Neural cell (in vitro differentiated cells): ENCODE measurements around the gene LRRTM2. TPM values are rescaled to one million over a fixed set of nuclear protein-coding genes. Genes with fewer than 3 reads are reported as not detected.

Experiments used
- H2AFZ ChIP-seq: fragments of 200-600, 300-800 bp; sonication (generic), shearing (Covaris generic); 2 replicates; pipeline ENCODE4 v1.6.0; 2014; ENCODE audit warnings: low read depth, mild to moderate bottlenecking, antibody characterized with exemption, low read length, moderate library complexity
- H3F3A ChIP-seq: fragments of 200-600 bp; shearing (Covaris generic); 2 replicates; pipeline ENCODE4 v1.6.1; 2016; ENCODE audit warnings: mild to moderate bottlenecking, moderate library complexity, mixed read lengths, antibody characterized with exemption, low read length; ENCODE audit not compliant: insufficient read depth, poor library complexity, severe bottlenecking
- H3K27ac ChIP-seq: fragments of 200-600, 300-800 bp; sonication (generic), shearing (Covaris generic); 2 replicates; pipeline ENCODE4 v1.5.1; 2014; ENCODE audit warnings: mild to moderate bottlenecking, low read length, moderate library complexity
- H3K27me3 ChIP-seq: fragments of 300-800, 200-600 bp; sonication (generic), shearing (Covaris generic); 2 replicates; pipeline ENCODE4 v1.6.0; 2014; ENCODE audit warnings: mild to moderate bottlenecking, low read depth, low read length, moderate library complexity; ENCODE audit not compliant: insufficient read depth
- H3K36me3 ChIP-seq: fragments of 300-800, 200-600 bp; sonication (generic), shearing (Covaris generic); 2 replicates; pipeline ENCODE4 v1.5.1; 2014; ENCODE audit warnings: mild to moderate bottlenecking, antibody characterized with exemption, low read length, moderate library complexity; ENCODE audit not compliant: insufficient read depth
- H3K4me2 ChIP-seq: fragments of 300-800, 200-600 bp; sonication (generic), shearing (Covaris generic); 2 replicates; pipeline ENCODE4 v1.6.0; 2014; ENCODE audit warnings: mild to moderate bottlenecking, low read length
- H3K4me3 ChIP-seq: fragments of 300-800, 200-600 bp; sonication (generic), shearing (Covaris generic); 2 replicates; pipeline ENCODE4 v1.5.1; 2014; ENCODE audit warnings: mild to moderate bottlenecking, low read length, moderate library complexity
- H3K79me2 ChIP-seq: fragments of 200-600 bp; shearing (Covaris generic); replicated peaks from 2 replicates; pipeline ENCODE4 v1.6.0; 2014; ENCODE audit warnings: mild to moderate bottlenecking, low read length, moderate library complexity; ENCODE audit not compliant: insufficient read depth
- H3K9ac ChIP-seq: fragments of 300-800, 200-600 bp; sonication (generic), shearing (Covaris generic); 2 replicates; pipeline ENCODE4 v1.6.1; 2016; ENCODE audit warnings: mild to moderate bottlenecking, low read length, mixed read lengths
- H3K9me2 ChIP-seq: fragments of 200-600 bp; shearing (Covaris generic); 2 replicates; pipeline ENCODE4 v1.6.1; 2016; ENCODE audit warnings: mild to moderate bottlenecking, low read length, mixed read lengths; ENCODE audit not compliant: insufficient read depth
- H3K9me3 ChIP-seq: fragments of 200-600, 300-800 bp; sonication (generic), shearing (Covaris generic); 2 replicates; pipeline ENCODE4 v1.6.1; 2016; ENCODE audit warnings: mild to moderate bottlenecking, mixed run types, low read length, moderate library complexity, mixed read lengths
- H4K20me1 ChIP-seq: fragments of 200-600 bp; shearing (Covaris generic); 2 replicates; pipeline ENCODE4 v1.6.1; 2016; ENCODE audit warnings: mild to moderate bottlenecking, mixed run types; ENCODE audit not compliant: insufficient read depth
- EP300 ChIP-seq: fragments of 450-650 bp; conservative IDR thresholded peaks from 2 replicates; pipeline ENCODE4 v1.6.1; 2014; ENCODE audit warnings: antibody characterized with exemption, mild to moderate bottlenecking, moderate library complexity; ENCODE audit not compliant: poor library complexity, severe bottlenecking
- EZH2 ChIP-seq: fragments of 200-600, 300-800 bp; shearing (Covaris generic), sonication (generic); IDR thresholded peaks from 2 replicates; pipeline ENCODE4 v1.6.1; 2014; ENCODE audit warnings: antibody characterized with exemption, low read length, borderline replicate concordance, mild to moderate bottlenecking; ENCODE audit not compliant: insufficient read depth, poor library complexity, severe bottlenecking
- MXI1 ChIP-seq: fragments of 450-650 bp; conservative IDR thresholded peaks from 2 replicates; pipeline ENCODE4 v1.6.1; 2014; ENCODE audit warnings: antibody characterized with exemption, mild to moderate bottlenecking; ENCODE audit not compliant: poor library complexity, severe bottlenecking
- POLR2AphosphoS5 ChIP-seq: IDR thresholded peaks from 2 replicates; pipeline ENCODE4 v1.6.1; 2012
- RAD21 ChIP-seq: fragments of 450-650 bp; conservative IDR thresholded peaks from 2 replicates; pipeline ENCODE4 v1.6.1; 2014; ENCODE audit warnings: antibody characterized with exemption, mild to moderate bottlenecking, moderate library complexity
- SMC3 ChIP-seq: fragments of 450-650 bp; conservative IDR thresholded peaks from 2 replicates; pipeline ENCODE4 v1.6.1; 2014; ENCODE audit warnings: antibody characterized with exemption, mild to moderate bottlenecking, moderate library complexity; ENCODE audit not compliant: poor library complexity
- TAF1 ChIP-seq: IDR thresholded peaks from 2 replicates; pipeline ENCODE4 v1.6.1; 2012; ENCODE audit warnings: low read depth
- polyA plus RNA-seq: library from polyadenylated mRNA; depleted of rRNA; stranded (reverse); fragments of >200 nt; gene quantifications from 2 replicates; pipeline ENCODE4 v1.2.3, GENCODE V29; 2014
- TF ChIP-seq, protein P1 (sequence below): IDR thresholded peaks from 2 replicates; pipeline ENCODE4 v1.6.1; 2012; ENCODE audit warnings: borderline replicate concordance
- TF ChIP-seq, protein P2 (sequence below): fragments of 450-650 bp; IDR thresholded peaks from 2 replicates; pipeline ENCODE4 v1.5.1; 2014; ENCODE audit warnings: antibody characterized with exemption, mild to moderate bottlenecking, moderate library complexity; ENCODE audit not compliant: poor library complexity, severe bottlenecking

Gene LRRTM2
- polyA plus RNA-seq, 1 donor from 2014 or later, result 5.9 TPM

DNA sequence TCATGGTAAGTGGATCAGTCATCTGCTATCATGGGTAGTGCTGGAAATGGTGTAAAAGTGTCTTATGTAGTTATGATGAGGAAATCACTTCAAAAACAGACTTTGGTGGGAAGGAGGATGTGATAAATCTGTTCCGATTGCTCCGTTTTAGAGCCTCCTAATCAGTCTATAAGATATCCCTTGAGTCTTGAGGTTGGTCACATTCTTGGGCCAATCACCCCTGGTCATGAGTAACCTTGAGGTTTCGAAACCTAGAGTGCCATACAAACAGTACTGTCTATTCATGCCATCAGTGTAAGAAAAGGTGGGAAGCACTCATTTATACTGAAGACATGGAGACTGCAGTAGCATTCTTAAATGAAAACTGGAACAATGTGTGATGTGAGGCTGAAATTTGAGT, 45.8 kb downstream of the LRRTM2 start:
- no peaks in the 10 kb centered on the region for H4K20me1 ChIP-seq
- H3K36me3 ChIP-seq, result no peaks in the 10 kb centered on the region
- H3K4me3 ChIP-seq, result no peak overlapping the region
- no peak overlapping the region for H3K27ac ChIP-seq
- H3K4me2 ChIP-seq, result no peak overlapping the region
- H2AFZ ChIP-seq, result no peak overlapping the region
- H3K79me2 ChIP-seq, result no peaks in the 10 kb centered on the region
- H3K9me3 ChIP-seq, result no peaks in the 10 kb centered on the region
- TF ChIP-seq, protein P1, sequence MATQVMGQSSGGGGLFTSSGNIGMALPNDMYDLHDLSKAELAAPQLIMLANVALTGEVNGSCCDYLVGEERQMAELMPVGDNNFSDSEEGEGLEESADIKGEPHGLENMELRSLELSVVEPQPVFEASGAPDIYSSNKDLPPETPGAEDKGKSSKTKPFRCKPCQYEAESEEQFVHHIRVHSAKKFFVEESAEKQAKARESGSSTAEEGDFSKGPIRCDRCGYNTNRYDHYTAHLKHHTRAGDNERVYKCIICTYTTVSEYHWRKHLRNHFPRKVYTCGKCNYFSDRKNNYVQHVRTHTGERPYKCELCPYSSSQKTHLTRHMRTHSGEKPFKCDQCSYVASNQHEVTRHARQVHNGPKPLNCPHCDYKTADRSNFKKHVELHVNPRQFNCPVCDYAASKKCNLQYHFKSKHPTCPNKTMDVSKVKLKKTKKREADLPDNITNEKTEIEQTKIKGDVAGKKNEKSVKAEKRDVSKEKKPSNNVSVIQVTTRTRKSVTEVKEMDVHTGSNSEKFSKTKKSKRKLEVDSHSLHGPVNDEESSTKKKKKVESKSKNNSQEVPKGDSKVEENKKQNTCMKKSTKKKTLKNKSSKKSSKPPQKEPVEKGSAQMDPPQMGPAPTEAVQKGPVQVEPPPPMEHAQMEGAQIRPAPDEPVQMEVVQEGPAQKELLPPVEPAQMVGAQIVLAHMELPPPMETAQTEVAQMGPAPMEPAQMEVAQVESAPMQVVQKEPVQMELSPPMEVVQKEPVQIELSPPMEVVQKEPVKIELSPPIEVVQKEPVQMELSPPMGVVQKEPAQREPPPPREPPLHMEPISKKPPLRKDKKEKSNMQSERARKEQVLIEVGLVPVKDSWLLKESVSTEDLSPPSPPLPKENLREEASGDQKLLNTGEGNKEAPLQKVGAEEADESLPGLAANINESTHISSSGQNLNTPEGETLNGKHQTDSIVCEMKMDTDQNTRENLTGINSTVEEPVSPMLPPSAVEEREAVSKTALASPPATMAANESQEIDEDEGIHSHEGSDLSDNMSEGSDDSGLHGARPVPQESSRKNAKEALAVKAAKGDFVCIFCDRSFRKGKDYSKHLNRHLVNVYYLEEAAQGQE, result no peak
- TF ChIP-seq MXI1, result no peak
- no peak for TF ChIP-seq EP300
- TF ChIP-seq TAF1, result no peak
- no peak for TF ChIP-seq POLR2AphosphoS5
- TF ChIP-seq RAD21, result no peak
- TF ChIP-seq, protein P2, sequence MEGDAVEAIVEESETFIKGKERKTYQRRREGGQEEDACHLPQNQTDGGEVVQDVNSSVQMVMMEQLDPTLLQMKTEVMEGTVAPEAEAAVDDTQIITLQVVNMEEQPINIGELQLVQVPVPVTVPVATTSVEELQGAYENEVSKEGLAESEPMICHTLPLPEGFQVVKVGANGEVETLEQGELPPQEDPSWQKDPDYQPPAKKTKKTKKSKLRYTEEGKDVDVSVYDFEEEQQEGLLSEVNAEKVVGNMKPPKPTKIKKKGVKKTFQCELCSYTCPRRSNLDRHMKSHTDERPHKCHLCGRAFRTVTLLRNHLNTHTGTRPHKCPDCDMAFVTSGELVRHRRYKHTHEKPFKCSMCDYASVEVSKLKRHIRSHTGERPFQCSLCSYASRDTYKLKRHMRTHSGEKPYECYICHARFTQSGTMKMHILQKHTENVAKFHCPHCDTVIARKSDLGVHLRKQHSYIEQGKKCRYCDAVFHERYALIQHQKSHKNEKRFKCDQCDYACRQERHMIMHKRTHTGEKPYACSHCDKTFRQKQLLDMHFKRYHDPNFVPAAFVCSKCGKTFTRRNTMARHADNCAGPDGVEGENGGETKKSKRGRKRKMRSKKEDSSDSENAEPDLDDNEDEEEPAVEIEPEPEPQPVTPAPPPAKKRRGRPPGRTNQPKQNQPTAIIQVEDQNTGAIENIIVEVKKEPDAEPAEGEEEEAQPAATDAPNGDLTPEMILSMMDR, result no peak
- no peak for TF ChIP-seq EZH2
- TF ChIP-seq SMC3, result no peak
- no peaks in the 10 kb centered on the region for H3K9me2 ChIP-seq
- H3K9ac ChIP-seq, result no peak overlapping the region
- no peaks in the 10 kb centered on the region for H3K27me3 ChIP-seq
- H3F3A ChIP-seq, result no peaks in the 10 kb centered on the region

DNA sequence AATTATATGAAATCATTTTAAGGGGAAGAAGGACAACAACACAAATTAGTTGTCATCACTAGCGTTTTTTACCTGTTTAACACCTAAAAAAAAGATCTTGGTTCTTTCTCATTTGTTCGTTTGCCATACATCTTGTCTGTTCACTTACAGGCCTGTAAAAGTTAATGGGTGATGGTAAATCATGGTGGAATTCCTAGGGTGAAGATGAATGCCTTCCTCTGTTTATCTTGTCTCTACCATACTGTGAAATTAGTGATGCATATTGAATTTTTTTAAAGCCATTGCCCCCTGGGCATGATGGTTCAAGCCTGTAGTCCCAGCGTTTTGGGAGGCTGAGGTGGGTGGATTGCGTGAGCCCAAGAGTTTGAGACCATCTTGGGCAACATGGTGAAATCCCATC, 46.6 kb downstream of the LRRTM2 start:
- no peaks in the 10 kb centered on the region for H4K20me1 ChIP-seq
- H3K27me3 ChIP-seq, result no peaks in the 10 kb centered on the region
- no peaks in the 10 kb centered on the region for H3K36me3 ChIP-seq
- no peak overlapping the region for H2AFZ ChIP-seq
- no peak overlapping the region for H3K27ac ChIP-seq
- TF ChIP-seq EZH2 (no peak), RAD21 (no peak), SMC3 (no peak), MXI1 (no peak), EP300 (no peak), POLR2AphosphoS5 (no peak), TAF1 (no peak)
- TF ChIP-seq, protein P1, result no peak
- TF ChIP-seq, protein P2, result no peak
- H3F3A ChIP-seq, result no peaks in the 10 kb centered on the region
- H3K9me3 ChIP-seq, result no peaks in the 10 kb centered on the region
- no peak overlapping the region for H3K4me3 ChIP-seq
- no peaks in the 10 kb centered on the region for H3K9me2 ChIP-seq
- no peak overlapping the region for H3K4me2 ChIP-seq
- H3K9ac ChIP-seq, result no peak overlapping the region
- H3K79me2 ChIP-seq, result no peaks in the 10 kb centered on the region
